Measurements from ENCODE around the gene RPUSD4.
"Not testable (repeated sequence)": the region's sequence is repeated elsewhere in the genome, so short reads cannot be mapped to it uniquely, and the experiment has no call there.

RPUSD4 gene, protein sequence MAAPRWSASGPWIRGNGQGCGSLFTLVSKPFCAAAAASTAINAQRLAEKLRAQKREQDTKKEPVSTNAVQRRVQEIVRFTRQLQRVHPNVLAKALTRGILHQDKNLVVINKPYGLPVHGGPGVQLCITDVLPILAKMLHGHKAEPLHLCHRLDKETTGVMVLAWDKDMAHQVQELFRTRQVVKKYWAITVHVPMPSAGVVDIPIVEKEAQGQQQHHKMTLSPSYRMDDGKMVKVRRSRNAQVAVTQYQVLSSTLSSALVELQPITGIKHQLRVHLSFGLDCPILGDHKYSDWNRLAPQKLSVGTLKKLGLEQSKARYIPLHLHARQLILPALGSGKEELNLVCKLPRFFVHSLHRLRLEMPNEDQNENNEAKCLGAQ

DNA sequence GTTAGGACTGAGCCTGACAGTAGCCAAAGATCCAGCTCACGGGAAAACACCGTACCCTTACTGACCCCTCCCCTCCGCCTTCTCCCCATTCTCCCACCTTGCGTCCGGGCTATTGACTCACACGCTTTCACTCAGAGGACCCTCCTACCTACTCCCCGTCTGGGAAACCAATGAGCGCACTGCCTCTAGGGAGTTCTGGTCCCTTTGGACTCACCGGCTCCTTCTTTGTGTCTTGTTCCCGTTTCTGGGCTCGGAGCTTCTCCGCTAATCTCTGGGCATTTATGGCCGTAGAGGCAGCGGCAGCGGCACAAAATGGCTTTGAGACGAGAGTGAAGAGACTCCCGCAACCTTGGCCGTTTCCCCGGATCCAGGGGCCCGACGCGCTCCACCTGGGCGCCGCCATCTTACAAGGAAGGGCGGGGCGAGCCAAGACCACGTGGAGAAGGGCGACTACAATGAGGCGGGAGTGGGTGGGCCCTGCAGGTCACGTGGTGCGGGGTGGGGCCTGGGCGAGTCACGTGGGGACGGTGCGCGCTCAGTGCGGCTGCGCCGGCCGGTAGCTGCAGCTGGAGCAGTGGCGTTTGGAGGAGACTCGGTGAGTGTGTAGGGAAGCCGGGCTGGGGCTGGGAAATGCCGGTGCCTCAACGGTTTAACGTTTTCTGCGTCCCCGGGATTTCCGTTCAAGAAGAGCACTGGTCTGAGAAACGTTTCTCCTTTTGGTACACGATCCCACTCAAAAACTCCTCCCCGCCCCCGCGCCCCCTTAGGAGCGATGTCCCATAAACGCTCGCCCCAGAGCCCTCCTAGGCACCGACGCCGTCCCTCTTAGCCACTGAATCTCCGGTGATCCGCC is at the start of gene RPUSD4, which contains the start of gene FAM118B:
TSS of gene RPUSD4 (minus strand) at position 415 of the 853 bp plus-strand sequence. CDS start at position 403, 12 bp downstream.
TSS of gene FAM118B (plus strand) at position 547 of the 853 bp plus-strand sequence. CDS start 23,220 bp downstream, outside the sequence.
- TF ChIP-seq, protein P1, sequence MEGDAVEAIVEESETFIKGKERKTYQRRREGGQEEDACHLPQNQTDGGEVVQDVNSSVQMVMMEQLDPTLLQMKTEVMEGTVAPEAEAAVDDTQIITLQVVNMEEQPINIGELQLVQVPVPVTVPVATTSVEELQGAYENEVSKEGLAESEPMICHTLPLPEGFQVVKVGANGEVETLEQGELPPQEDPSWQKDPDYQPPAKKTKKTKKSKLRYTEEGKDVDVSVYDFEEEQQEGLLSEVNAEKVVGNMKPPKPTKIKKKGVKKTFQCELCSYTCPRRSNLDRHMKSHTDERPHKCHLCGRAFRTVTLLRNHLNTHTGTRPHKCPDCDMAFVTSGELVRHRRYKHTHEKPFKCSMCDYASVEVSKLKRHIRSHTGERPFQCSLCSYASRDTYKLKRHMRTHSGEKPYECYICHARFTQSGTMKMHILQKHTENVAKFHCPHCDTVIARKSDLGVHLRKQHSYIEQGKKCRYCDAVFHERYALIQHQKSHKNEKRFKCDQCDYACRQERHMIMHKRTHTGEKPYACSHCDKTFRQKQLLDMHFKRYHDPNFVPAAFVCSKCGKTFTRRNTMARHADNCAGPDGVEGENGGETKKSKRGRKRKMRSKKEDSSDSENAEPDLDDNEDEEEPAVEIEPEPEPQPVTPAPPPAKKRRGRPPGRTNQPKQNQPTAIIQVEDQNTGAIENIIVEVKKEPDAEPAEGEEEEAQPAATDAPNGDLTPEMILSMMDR (IDR thresholded peaks at IDR 0.05; ENCODE audit: insufficient read depth, missing control alignments), result no peak
- FAIRE-seq, result no peak
- peak; percentile 96 for DNase-seq (ENCODE audit: insufficient read length, low spot score)

DNA sequence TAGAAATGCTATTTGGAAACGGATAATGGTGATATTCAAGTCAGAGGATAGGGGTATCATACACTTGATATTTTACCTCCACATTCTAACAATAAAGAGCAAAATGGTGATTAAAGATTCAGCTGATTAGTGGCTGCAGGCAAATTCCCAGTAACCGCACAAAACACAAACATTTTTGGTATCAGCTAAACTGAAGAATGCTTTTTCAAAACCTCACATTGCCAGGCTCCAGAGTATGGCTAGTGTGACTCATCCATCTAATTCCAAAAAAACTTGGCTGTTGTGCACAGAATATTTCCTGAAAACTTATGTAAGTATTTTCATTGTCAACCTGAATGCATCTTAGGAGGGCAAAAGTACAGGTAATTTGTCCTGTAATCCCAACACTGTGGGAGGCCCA is 46.3 kb upstream of the RPUSD4 start:
- FAIRE-seq, result no peak
- TF ChIP-seq, protein P1 (IDR thresholded peaks at IDR 0.05; ENCODE audit: insufficient read depth, missing control alignments), result no peak
- no peak for DNase-seq (ENCODE audit: insufficient read length, low spot score)

DNA sequence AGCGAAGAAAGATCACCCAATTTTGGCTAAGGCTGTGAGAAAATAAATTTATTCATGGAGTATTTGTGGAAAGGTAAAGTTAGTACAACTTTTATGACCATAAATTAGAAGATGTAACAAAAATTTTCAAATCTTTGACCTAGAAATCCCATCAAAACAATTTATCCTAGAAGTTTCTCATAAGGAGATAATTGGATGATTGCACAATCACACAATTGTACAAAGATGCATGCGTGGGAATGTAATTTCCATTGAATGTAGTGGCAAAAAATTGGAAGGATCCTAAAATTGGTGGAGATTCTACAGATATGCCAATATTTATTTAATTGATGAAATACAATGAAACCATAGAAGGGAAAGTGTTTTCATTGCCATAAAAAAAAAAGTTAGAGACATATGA is 45.7 kb upstream of the RPUSD4 start:
- FAIRE-seq (no peak), DNase-seq (ENCODE audit: insufficient read length, low spot score) (no peak)
- TF ChIP-seq, protein P1 (IDR thresholded peaks at IDR 0.05; ENCODE audit: insufficient read depth, missing control alignments), result no peak

DNA sequence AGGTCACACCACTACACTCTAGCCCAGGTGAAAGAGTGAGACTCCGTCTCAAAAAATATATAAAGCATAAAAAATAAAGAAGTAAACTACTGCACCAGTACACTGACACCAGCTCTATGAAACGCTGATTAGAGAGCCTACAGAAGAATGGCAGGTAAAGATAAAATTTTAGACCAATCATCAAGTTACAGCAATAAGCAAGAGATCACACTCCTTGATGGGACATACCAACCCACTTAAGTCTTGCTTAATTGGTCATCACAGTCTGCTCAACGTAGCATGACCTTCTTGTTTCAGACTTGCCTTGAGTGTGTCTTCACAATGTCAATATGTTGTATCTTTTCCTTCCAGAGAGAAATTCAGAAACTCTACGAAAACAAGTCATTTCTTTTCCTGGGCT is 44.8 kb upstream of the RPUSD4 start:
- DNase-seq (ENCODE audit: insufficient read length, low spot score) (no peak), FAIRE-seq (no peak)
- TF ChIP-seq, protein P1 (IDR thresholded peaks at IDR 0.05; ENCODE audit: insufficient read depth, missing control alignments), result no peak

DNA sequence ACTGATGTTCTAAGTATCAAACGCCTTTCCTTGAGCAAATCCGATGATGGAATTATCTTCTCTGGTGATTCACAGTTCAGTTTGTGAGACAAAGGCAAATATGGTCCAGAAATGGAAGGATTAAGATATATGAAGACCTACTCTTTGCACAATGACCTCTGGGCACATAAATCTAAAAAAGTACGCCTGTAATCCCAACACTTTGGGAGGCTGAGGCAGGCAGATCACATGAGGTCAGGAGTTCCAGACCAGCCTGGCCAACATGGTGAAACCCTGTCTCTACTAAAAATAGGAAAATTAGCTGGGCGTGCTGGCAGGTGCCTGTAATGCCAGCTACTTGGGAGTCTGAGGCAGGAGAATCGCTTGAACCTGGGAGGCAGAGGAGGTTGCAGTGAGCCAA is 44.1 kb upstream of the RPUSD4 start:
- FAIRE-seq; DNase-seq (ENCODE audit: insufficient read length, low spot score): not testable (repeated sequence)

DNA sequence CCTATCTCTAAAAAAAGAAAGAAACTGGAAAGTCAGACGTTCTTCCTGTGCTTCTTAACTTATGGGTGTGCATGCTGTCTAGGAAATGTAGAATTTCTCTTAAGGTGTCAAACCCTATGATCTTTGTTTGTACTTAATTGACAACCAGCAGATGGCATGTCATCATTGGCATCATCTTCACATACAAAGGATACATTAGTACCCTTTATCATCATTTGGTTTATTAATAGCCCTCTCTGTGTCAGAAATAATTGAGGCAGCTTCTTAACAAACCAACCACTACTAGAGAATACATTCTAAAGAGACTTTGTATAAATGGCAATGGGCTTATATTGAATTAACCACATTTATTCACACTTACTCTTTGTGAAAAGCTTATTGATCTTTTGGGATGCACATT is 43.4 kb upstream of the RPUSD4 start:
- no peak for FAIRE-seq
- TF ChIP-seq, protein P1 (IDR thresholded peaks at IDR 0.05; ENCODE audit: insufficient read depth, missing control alignments), result no peak
- DNase-seq (ENCODE audit: insufficient read length, low spot score), result no peak

DNA sequence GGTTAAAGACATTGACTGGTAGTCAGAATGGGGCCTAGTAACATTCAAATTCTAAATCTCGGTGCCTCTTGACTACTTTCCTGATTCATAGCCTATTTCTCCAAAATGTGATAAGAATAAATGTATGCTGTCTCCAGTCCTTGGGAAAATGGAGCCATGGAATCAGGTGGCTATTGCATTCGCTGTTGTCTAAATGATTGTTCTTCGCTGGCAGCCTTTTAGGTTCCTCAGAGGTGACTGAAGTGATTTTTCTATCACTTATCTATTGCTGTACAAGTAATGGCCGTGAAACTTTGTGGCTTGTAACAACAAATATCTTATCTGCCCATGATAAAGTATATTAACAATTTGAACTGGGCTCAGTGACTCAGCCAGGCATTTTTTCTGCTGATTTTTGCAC is 41.8 kb upstream of the RPUSD4 start:
- no peak for FAIRE-seq
- no peak for DNase-seq (ENCODE audit: insufficient read length, low spot score)
- TF ChIP-seq, protein P1 (IDR thresholded peaks at IDR 0.05; ENCODE audit: insufficient read depth, missing control alignments), result no peak
